ENCODE measurements around the gene RBP7.

- TF ChIP-seq CTCF (IDR thresholded peaks at IDR 0.05; ENCODE audit: low read length) = no peak
- TF ChIP-seq EZH2phosphoT487 (IDR thresholded peaks at IDR 0.05; ENCODE audit: low read length) = no peak
- no peak for TF ChIP-seq EZH2 (optimal IDR thresholded peaks at IDR 0.05; ENCODE audit: low read depth, low read length)
Measured at GRCh38 chr1:10045480-10046355, 48.7 kb downstream of the RBP7 start.
